T1000 (cell line): ENCODE results near the gene SNRNP48.

Experiments used
- DNase-seq: peaks from one replicate; lab custom pipeline; 2025; ENCODE audit warnings: mixed read lengths; lab: John Stamatoyannopoulos, UW

SNRNP48 gene

DNA sequence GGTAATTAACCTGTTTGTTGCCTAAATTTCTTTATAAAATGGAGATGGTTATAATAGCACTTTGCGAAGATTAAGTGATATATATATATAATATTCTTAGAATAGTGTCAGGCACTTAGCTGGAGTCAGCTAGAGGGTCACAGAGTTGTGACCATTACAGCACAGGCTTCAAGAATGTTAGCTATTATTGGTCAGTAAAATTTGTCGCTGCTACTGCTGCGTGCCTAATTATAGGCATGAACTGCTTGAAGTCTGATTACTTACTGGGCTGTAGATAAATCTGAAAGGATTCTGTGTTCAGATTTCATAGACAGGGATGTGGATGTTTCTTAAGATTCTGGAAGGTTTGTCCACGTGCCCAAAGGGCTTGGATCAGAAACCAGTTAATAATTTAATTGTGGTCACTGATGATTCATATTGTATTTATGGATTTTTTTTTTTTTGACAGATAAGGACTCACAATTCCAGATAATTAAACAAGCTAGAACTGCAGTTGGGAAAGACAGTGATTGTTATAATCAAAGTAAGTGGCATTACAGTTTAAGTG is 4.7 kb downstream of the SNRNP48 start:
- DNase-seq: no peak

DNA sequence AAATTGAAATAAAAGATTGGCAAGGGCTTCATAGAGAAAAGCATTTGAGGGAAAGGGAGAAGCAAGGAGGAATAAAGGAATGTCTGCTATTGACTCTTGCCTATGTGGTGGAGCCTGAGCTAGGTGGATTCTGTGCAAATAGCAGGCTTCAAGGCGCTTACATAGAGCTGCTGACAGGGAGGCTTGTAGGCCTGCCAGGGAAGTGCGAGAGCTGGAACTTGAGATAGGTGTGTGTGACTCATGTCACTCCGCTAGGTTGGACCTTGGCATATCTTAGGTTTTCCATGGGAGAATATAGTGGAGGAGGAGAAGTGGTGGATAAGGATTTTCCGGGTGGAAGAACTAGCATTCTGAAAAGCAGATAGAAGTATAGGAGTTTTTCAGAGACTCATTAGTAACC is 14.0 kb downstream of the SNRNP48 start:
- DNase-seq: no peak

DNA sequence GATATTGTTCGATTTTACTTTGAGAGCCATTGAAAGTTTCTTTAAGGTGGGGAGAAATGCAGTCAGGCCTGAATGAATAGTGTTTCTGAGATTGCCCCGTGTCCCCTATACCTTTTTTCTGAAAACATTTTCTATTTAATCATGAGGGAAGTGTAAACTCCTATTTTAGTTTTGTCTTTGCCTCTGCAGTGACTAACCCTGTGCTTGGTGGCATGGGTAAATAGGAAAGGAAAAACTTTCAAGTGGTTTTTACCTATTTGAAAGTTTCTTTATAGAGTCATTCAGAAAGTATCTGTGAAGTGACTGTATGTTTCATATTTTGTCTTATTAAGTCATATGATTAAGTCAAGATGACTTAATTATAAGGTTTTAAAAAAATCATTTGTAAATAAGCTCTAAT is 14.5 kb downstream of the SNRNP48 start:
- no peak for DNase-seq

DNA sequence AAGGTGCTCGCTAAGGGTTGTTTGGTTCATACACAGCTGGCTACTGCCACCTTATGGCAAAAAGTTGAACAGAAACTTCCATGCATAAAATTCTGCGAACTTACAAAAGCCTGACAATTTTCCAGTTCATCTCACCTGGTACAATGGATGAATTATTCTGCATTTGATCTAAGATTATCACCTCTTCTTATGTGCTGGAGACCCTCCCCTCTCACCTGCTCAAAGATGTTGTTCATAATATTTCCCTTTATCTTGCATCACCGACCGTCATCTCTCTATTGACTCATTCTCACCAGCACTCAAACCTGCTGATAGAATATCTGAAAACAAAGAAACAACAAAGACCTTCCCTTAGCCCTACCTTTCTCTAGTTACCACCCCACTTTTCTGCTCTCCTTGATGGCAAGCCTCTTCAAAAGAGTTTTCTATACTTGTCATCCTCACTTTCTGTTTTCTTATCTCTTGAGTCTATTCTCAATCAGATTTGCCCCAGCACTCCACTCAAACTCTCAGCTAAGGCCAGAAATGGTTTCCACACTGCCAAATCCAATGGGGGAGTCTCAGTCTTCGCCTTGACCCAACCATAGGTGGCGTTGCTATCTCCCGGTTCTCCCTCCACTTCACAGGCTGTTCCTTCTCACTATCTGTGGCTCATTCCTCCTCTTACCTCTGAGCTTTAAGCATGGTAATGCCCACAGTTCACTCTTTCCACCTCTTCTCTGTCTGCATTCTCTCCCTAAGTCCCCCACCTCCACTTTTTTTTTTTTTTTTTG is 25.8 kb downstream of the SNRNP48 start:
- no peak for DNase-seq

DNA sequence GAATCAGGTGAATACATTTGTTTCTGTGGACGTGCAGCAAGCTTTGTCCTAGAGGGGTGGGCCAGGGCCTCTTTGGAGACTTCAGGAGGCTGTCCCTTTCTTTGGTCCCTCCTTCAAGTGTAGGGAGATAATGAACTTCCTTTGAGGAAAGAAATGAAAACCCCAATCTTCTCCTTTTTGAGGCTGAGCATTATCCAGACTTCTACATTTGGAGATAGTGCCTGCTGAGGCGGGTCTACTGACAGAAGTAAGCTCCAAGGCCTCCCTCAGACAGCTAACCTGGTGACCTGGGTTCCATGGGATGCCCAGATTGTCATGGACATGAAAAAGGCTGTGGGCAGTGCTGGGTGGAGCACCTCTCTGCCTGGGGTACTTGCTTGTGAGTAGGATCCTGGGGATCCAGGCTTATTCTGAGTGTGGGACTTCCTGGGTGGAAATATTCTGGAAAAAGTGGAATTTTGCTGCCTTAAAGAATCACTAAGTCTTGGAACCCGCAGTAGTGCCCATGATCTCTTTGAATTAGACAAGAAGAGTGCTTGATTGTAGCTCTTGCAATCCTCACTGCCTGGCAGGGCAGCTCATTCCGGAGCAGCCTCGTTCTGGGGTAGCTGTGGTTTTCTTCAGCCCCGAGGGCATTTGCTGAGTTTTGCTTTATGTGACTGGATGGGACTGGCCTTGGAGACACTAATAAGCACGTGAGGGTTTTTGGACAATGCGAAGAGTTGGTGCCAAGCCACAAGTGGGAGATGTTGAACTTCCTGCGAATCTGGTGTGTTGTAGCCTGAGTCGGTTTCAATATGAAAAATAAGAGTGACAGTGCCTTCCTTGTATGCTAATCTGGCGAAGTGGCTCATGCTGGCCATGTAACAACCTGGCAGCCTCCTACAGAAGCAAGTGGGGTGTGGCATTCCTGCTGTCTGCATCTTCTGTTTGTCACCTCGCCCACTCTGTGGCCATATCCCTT is 28.1 kb downstream of the SNRNP48 start:
- DNase-seq: peak; percentile 69

GRCh38 chr6:7621761-7622160 is 31.8 kb downstream of the SNRNP48 start:
- DNase-seq: no peak

GRCh38 chr6:7624796-7625710 is 35.1 kb downstream of the SNRNP48 start:
- DNase-seq: no peak

GRCh38 chr6:7628479-7628878 is 38.5 kb downstream of the SNRNP48 start:
- no peak for DNase-seq

DNA sequence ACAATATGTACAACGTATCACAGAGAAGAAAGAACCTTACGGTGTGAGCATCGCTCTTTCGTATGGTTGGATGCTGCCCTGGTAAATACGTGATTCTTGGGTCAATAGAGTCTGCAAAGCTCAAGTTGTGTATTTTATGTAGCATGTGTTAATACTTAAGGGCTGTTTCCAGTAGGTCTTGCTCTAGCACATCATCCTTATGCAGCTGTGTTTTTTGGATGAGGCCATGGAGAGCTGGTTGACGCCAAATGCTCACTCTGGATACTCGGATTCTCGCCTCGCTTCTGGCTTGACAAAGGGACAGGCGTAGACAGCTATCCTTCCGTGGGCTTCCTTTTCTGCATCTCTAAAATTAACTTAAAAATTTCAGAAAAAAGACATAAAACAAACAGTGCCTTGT is 38.9 kb downstream of the SNRNP48 start:
- no peak for DNase-seq

GRCh38 chr6:7629321-7629720 is 39.3 kb downstream of the SNRNP48 start:
- DNase-seq: no peak

DNA sequence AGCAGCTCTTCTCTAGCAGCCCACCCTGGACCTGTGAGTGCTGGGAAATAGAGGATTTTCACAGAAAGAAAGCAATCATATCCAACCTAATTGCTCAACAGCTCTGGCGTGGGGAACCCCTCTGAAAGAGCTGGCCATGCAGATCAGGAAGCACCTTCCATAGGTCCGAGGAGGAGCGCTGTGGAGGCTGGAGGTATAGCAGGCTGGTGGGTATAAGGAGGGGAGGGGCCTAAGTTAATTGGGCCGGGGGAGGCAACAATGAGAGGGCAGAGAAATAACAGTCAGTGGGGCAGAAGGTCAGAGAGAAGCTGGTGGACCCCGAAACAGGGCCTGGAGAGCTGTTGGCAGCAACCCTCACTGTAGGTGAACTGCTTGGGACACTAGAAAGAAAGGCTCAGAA is 40.8 kb downstream of the SNRNP48 start:
- DNase-seq: no peak

DNA sequence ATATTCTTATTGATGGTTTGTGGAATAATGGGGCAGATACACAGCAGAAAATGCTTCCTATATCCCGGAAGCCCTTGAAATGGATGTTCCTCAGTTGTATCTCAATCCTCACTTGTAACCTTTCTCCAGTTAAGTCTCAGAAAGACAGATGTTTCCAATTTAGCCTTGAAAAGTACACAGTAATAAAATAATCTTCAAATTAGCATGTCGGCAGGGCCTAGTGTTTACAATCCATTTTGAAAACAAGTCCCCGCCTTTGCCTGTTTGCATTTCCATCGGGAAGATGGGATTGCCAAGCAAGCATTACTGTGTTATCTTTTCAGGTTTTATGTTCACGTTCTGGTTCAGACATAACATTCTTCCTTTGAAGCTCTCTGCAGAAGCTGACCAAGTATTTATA is 41.5 kb downstream of the SNRNP48 start:
- no peak for DNase-seq

- DNase-seq: no peak
Observed at GRCh38 chr6:7632501-7633290, 42.7 kb downstream of the SNRNP48 start.

DNA sequence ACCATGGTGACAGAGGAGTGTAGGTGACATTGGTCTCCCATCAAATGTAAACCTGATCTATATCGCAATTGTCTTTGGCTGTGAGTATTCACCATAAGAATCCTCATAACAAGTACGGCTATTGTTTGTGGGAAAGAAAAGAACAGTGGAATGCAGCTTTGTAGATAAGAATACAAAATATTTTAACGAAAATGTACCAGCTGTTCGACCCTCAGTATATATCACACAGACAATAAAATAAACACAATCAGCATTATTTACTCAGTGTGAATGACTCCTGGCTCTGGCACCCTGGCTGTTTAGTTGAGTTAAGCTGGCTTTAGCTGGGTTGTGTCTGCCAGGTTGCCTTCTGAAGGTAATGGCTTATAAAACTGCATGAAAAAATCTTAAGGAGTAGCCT is 43.4 kb downstream of the SNRNP48 start:
- DNase-seq: no peak

- DNase-seq: peak; percentile 5
Observed at GRCh38 chr6:7636151-7636550, 46.2 kb downstream of the SNRNP48 start.

- no peak for DNase-seq
Observed at GRCh38 chr6:7637533-7637932, 47.5 kb downstream of the SNRNP48 start.

DNA sequence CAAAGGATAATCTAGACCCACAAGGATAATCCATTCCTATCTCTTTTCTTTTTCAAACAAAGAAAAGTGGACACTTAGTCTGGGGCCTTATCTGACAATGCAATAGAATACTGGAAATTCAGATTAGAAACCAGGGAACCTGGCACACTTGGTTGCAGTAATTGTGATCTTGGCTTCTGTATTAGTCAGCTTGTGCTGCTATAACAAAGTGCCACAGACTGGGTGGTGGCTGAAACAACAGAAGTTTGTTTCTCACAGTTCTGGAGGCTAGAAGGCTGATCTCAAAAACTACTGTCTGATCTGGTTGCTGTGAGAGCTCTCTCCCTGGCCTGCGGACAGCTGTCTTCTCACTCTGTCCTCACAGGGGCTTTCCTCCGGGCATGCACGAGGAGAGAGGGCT is 49.4 kb downstream of the SNRNP48 start:
- DNase-seq: no peak

GRCh38 chr6:7640016-7640415 is 50.0 kb downstream of the SNRNP48 start:
- DNase-seq: no peak

DNA sequence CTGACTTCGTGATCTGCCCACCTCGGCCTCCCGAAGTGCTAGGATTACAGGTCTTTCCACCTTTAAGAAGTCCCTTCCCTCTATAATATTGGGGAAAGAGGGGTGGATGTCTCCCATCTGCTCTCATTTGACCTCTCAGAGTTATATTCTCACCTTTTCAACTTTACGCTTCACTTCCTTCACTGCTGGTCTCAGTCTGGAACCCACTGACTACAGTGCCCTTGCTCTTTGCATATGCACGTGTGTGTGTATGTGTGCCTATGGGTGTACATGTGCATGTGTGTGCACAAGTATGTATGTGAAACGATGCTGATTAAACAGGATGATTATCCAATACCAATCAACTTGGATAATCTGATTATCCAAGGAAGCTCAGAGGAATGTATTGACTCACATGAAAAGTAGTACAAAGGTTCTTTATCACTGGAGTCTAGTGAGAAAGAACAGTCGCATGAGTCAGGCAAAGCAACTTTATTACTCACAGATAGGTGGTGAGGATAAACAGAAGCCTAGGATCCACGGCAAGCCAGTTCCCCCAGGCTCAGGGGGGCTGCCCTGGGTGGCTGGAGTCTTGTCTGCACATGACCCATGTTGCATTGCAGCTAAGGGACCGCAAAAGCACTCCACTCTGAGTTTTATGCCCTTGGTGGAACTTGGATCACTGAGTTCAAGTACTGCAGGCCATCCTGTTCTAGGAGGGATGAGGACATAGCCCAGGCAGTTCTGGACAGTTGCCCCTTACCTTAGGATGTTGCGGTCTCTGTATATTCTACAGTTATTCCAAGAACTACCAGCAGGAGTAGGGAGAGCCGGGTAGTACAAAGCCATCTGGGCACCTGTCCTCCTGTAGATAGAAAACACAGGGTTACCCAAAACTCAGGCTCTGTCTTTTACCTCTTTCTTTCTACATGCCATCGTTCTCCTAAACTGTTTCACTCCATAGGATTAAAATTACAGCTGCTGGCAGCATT is 50.9 kb downstream of the SNRNP48 start:
- peak; percentile 57 for DNase-seq

DNA sequence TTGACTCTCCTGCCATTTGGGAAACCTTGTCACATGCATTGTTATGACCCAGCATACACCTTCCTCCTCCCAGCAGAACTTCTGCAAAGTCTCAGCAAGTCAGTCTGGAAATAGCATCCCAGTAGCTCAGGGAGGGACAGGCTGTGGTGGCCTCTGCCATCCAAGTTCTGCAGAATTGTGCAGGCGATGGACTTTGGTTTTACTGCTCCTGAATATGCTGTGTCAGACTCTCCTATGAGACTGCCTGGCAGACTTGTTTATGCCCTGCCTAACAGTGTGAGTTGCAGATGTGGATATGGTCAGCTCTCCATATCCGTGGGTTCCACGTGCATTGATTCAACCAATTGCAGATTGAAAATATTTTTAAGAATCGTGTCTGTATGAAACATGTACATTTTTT is 52.8 kb downstream of the SNRNP48 start:
- DNase-seq: no peak
